Esophagus squamous epithelium (tissue), 5 donors: ENCODE measurements around the gene ANKRD9. TPM values are rescaled to one million over a fixed set of nuclear protein-coding genes. Genes with fewer than 3 reads are reported as not detected.
A peak's percentile ranks its signal among the peaks of the same experiment; 100 is the strongest.

ENCODE experiments used
- DNase-seq: peaks from one replicate; lab custom pipeline; 2025; lab: John Stamatoyannopoulos, UW
- H3K27ac ChIP-seq, 4 donors: fragments of 200-600 bp; sonication (generic); one replicate each; pipeline ENCODE4 v1.5.1; 2016 to 2019; ENCODE audit warnings: mild to moderate bottlenecking in 1 of 4
- H3K27me3 ChIP-seq, 4 donors: fragments of 200-600 bp; sonication (generic); 1 replicate in 3 of 4; 2 replicates in 1 of 4; pipeline versions ENCODE4 v1.5.1 to v1.6.0; 2017 to 2021; ENCODE audit warnings: antibody characterized with exemption in 1 of 4
- H3K36me3 ChIP-seq, 3 donors: fragments of 200-600 bp; sonication (generic); one replicate each; pipeline ENCODE4 v1.5.1; 2016 to 2019
- H3K4me1 ChIP-seq, 3 donors: fragments of 200-600 bp; sonication (generic); one replicate each; pipeline ENCODE4 v1.5.1; 2017 to 2019
- H3K4me3 ChIP-seq, 4 donors: fragments of 200-600 bp; sonication (generic); 1 replicate in 3 of 4; 2 replicates in 1 of 4; pipeline ENCODE4 v1.5.1; 2016 to 2019; ENCODE audit warnings: mild to moderate bottlenecking in 2 of 4, moderate library complexity in 1 of 4
- H3K9me3 ChIP-seq, 3 donors: fragments of 200-600 bp; sonication (generic); one replicate each; pipeline ENCODE4 v1.5.1; 2016 to 2019
- POLR2A ChIP-seq, 4 donors: fragments of 450-650 bp; IDR thresholded peaks; one replicate each; pipeline ENCODE4 v1.6.1; 2017; ENCODE audit warnings: antibody characterized with exemption in 4 of 4, mild to moderate bottlenecking in 4 of 4, moderate library complexity in 3 of 4
- WGBS, 2 donors: methylation state at CpG; one replicate each; pipeline ENCODE4 v1.1.5; 2018; 5-methylcytosine and 5-hydroxymethylcytosine counted together
- intact Hi-C: fragments of 100-400 bp; cut with DNase I; formaldehyde crosslinking; loops from one replicate; pipeline ENCODE4 v1.15.0; 2022
- total RNA-seq, 4 donors: library from RNA; depleted of rRNA; stranded (reverse); fragments of >200 nt; gene quantifications; one replicate each; pipeline ENCODE4 v1.1.0, GENCODE V29; 2016
- TF ChIP-seq, protein P1 (sequence below), 6 experiments: fragments of 450-650 bp in 4 of 6; fragments of 200-600 bp in 2 of 6; sonication (generic) in 2 of 6; IDR thresholded peaks; one replicate each; pipeline ENCODE4 v1.5.1; 2016 to 2019; ENCODE audit warnings: antibody characterized with exemption in 6 of 6, mild to moderate bottlenecking in 4 of 6, moderate library complexity in 4 of 6
- donor health status: DM: yes; HTN: yes; CAD: no.

Gene ANKRD9
- total RNA-seq, 4 donors from 2014 or later: 20.0 to 39.0 (median 30.2) TPM

DNA sequence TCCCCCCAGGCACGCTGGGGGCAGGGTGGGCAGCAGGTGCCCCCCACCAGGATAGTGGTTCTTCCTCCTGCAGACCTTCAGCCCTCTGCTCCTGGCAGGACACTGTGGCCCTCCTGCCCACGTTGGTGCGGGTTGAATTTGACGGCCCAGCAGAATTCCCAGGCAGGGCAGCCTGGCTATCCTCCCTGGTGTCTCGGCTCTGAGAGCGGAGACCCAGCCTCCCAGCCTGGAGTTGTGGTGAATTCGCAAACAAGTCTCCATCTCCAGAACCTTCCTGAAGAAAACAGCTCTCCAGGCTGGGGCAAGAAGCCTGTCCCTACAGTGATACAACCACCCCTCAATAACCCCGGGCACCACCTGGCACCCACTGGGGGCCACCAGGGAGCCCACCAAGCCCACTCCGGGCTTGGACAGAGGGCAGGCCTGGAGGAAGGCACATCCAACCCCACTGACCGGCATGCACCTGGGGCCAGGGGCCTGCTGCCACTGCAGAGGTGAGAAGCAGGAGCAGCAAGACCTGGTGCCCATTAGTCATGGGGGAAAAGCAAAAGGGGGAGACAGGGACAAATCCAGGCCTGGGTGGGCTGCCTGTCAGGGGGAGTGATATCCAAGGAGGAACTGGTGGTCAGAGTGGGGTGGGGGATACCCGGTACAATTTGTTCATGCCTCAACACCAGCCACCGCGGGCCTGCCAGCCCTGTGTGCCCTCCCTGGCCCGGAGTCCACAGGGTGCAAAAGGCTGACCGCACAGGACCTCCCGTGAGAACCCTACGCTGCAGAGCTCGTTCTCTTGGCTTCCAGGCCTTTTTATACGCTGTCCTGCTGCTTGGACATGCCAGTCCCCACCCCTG, 3.6 kb downstream of the ANKRD9 start:
- H3K27me3 ChIP-seq: no peaks in the 10 kb centered on the region
- intact Hi-C loops: loop anchor here (10.0 kb wide), 1 partner anchor 171 kb away; no protein-coding TSS in a partner anchor
- TF ChIP-seq POLR2A (IDR thresholded peaks at IDR 0.05): no peak
- TF ChIP-seq, protein P1, sequence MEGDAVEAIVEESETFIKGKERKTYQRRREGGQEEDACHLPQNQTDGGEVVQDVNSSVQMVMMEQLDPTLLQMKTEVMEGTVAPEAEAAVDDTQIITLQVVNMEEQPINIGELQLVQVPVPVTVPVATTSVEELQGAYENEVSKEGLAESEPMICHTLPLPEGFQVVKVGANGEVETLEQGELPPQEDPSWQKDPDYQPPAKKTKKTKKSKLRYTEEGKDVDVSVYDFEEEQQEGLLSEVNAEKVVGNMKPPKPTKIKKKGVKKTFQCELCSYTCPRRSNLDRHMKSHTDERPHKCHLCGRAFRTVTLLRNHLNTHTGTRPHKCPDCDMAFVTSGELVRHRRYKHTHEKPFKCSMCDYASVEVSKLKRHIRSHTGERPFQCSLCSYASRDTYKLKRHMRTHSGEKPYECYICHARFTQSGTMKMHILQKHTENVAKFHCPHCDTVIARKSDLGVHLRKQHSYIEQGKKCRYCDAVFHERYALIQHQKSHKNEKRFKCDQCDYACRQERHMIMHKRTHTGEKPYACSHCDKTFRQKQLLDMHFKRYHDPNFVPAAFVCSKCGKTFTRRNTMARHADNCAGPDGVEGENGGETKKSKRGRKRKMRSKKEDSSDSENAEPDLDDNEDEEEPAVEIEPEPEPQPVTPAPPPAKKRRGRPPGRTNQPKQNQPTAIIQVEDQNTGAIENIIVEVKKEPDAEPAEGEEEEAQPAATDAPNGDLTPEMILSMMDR (IDR thresholded peaks at IDR 0.05): no peak
- H3K4me1 ChIP-seq: peaks cover 14 to 35% (median 20%) of the 10 kb centered on the region in 3 donors
- 90 to 98% methylated on average over 7 to 9 of the region's 19 CpGs for WGBS, 2 donors
- no peak overlapping the region for H3K27ac ChIP-seq
- no peaks in the 10 kb centered on the region for H3K9me3 ChIP-seq
- DNase-seq: no peak
- no peak overlapping the region for H3K4me3 ChIP-seq
- peaks cover 0 to 30% (median 0%) of the 10 kb centered on the region in 3 donors for H3K36me3 ChIP-seq

DNA sequence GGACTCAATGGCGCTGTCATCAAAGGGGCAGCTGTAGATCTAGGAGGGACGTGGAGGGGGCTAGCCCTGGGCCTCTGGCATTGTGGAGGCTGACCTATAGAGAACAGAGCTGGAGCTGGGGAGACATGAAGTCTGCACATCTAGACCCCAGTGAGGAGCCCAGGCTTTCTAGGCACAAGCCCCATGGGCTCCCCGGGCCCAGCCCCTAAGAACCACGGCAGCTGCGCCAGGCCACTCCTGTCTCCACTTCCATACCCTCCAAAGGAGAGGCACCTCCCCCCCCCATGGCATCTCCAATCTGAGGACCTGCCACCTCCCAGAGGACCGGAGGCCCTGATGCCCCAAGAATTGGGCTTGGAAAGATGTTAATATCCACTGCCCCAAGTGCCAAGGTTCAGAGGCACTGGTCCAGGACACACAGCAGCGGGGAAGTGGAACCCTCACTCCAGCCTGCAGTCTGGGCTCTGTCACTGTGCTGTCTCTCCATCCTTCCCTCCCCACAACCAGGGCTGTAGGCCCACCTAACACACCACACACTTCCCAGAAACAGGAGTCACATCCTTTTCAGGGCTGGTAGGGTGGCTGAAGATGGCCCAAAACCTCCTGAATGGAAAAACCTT, 4.5 kb downstream of the ANKRD9 start:
- WGBS, 2 donors: 80% methylated on average over 1 of the region's 7 CpGs; no CpG with 5 or more reads in 1 of the 2 donors
- TF ChIP-seq, protein P1 (IDR thresholded peaks at IDR 0.05): no peak
- no peak for TF ChIP-seq POLR2A (IDR thresholded peaks at IDR 0.05)
- Histone ChIP-seq H3K4me3 (no peak overlapping the region), H3K27ac (peak overlapping the region in 1 of 4 donors; percentile 9), H3K9me3 (no peaks in the 10 kb centered on the region), H3K36me3 (peaks cover 0 to 39% (median 0%) of the 10 kb centered on the region in 3 donors), H3K4me1 (peaks cover 9 to 35% (median 16%) of the 10 kb centered on the region in 3 donors), H3K27me3 (no peaks in the 10 kb centered on the region)
- no peak for DNase-seq
- intact Hi-C loops: loop anchor here (10.0 kb wide), 1 partner anchor 170 kb away; no protein-coding TSS in a partner anchor

DNA sequence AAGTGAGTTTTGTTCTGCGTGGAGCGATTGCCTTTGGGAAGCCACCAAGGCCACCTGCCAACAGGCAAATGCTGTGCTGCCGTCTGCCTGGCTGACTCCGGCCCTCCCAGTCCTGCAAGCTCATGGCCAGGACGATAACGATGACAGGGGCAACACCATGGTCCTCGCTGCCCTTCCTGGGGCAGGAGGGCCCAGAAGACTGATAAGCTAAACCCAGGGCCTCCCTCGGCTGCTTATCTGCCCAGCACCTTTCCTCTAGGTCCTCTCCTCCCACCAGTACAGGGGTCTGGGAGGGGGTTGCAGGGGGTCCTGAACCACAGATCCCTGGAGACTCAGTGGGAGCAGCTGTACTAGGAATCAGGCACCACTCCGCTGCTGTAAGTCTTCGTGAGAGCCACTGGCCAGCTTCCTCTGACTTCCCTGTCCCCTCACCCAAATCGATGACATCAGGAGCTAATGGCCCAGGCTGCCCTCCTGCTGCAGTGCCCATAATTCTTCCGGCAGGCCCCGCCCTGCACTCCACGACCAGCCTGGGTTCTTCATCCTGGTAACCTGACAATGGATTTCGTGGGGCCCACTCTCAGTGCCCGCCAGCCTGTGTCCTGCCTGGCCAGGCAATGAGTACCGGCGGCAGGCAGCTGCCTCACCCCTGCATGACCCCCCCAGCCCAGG, 5.1 kb downstream of the ANKRD9 start:
- peak overlapping the region in 3 of 4 donors; percentile 46 to 67 (median 65) for H3K27ac ChIP-seq
- WGBS, 2 donors: 74 to 84% methylated on average over 3 to 7 of the region's 18 CpGs
- DNase-seq: no peak
- no peak overlapping the region for H3K4me3 ChIP-seq
- TF ChIP-seq, protein P1 (IDR thresholded peaks at IDR 0.05): no peak
- TF ChIP-seq POLR2A (IDR thresholded peaks at IDR 0.05): no peak
- intact Hi-C loops: loop anchor here (10.0 kb wide), 1 partner anchor 170 kb away; no protein-coding TSS in a partner anchor
- peaks cover 0 to 43% (median 0%) of the 10 kb centered on the region in 3 donors for H3K36me3 ChIP-seq
- H3K27me3 ChIP-seq: no peaks in the 10 kb centered on the region
- no peaks in the 10 kb centered on the region for H3K9me3 ChIP-seq
- peaks cover 9 to 39% (median 14%) of the 10 kb centered on the region in 3 donors for H3K4me1 ChIP-seq

DNA sequence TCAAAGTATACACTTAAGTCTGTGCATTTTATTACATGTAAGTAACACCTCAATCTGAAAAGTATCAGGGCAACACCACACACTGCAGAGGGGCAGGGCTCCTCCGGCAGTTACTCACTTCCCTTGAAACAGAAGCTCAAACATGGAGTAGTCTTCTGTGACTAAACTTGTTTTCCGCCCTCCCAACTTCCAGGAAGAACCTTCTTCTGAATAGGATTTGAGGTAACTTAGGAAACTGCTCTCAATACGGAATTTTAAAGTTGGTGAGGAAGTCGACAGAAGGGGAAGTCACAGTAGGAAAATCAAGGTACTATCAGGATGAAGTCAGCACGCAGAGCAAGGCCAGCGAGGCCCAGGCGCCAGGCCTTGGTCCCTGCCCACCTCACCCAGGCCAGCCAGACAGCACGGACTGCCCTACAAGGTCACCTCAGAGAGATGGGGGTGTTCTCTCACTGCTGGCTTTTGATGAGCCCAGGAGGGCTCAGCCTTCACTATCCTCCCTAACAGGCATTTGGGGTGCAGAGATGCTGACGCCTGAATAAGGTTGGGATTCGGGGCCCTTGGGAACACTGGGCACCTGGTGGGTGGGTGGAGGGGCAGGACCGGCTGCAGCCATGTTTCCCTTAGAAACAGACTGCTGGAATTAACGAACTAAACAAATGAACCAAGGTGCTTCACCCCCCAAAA, 5.8 kb downstream of the ANKRD9 start:
- Histone ChIP-seq H3K4me1 (peaks cover 7 to 37% (median 10%) of the 10 kb centered on the region in 3 donors), H3K36me3 (peaks cover 0 to 49% (median 0%) of the 10 kb centered on the region in 3 donors), H3K27me3 (no peaks in the 10 kb centered on the region), H3K9me3 (no peaks in the 10 kb centered on the region), H3K27ac (peak overlapping the region in 3 of 4 donors; percentile 46 to 67 (median 65)), H3K4me3 (no peak overlapping the region)
- 62 to 71% methylated on average over 5 to 7 of the region's 12 CpGs for WGBS, 2 donors
- intact Hi-C loops: loop anchor here (10.0 kb wide), 1 partner anchor 169 kb away; no protein-coding TSS in a partner anchor
- DNase-seq: no peak
- TF ChIP-seq, protein P1 (IDR thresholded peaks at IDR 0.05): no peak
- no peak for TF ChIP-seq POLR2A (IDR thresholded peaks at IDR 0.05)
